ENCODE results near the gene MTG1.
"Not testable (repeated sequence)": the region's sequence is repeated elsewhere in the genome, so short reads cannot be mapped to it uniquely, and the experiment has no call there.

MTG1 gene

GRCh38 chr10:133461841-133462240, 67.9 kb downstream of the MTG1 start:
- H3K4me3 ChIP-seq (ENCODE audit: low read depth, low read length), result no peak overlapping the region

DNA sequence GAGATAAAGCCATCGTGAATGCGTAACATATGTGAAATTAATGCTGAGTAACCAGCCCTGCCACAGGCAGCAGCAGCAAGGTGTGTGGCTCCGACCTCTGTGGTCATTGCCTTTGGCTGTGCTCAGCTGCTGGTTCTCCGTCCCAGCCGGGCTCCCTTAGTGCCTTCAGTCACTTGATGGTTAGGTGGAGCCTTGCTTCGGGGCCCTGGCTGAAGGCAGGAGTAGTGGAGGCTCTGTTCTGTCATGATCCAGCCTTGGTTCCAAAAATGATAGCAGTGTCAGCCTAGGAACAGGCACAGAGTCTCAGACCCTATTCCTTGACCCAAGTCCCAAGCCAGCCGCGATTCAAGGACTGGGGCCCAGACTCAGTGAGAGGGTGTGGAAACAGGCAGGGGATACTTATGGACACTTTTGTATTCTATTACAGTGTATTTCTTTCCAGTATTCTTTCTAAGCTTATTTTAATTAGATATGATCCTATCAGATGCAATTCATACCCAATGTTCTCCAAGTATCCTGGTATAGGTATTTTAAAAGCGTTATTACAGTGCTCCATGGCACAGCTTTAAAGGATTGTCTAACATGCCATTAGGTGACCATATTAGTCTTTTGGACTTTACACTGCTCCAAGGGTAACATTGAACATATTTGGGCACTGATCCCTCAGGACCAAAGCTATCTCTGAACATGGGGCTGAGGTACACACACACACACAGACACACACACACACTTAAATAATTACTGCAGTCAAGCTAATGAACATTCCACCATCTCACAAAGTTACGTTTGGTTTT, 68.8 kb downstream of the MTG1 start:
- no peak overlapping the region for H3K4me3 ChIP-seq (ENCODE audit: low read depth, low read length)

- H3K4me3 ChIP-seq (ENCODE audit: low read depth, low read length), result no peak overlapping the region
Observed at GRCh38 chr10:133464582-133465031, 70.7 kb downstream of the MTG1 start.

DNA sequence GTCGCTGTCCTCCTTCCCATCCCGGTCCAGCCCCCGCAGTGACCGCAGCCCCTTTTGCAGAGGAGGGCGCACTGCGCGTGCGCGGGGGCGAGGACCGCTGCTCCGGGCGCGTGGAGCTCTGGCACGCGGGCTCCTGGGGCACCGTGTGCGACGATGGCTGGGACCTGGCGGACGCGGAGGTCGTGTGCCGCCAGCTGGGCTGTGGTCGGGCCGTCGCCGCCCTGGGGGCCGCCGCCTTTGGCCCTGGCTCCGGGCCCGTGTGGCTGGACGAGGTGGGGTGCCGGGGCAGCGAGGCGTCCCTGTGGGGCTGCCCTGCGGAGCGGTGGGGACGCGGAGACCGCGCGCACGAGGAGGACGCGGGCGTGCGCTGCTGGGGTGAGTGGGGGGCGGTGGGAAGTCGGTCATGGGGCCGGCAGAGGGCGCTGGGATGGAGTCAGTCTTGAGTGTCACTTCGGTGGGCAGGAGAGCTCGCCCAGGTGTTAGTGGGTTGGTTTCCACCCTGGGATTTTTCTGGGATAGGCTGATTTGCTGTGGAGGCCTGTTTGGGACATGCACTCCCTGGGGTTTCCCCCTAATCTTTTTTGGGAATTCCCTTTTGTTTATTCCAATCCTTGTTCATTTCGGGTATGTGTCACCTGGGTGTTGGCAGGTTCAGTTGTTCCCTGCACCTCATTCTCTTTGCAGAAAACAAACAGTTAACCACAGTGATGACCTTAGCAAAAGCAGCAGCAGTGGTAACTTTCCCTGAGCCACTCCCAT, 71.4 kb downstream of the MTG1 start:
- H3K4me3 ChIP-seq (ENCODE audit: low read depth, low read length), result no peak overlapping the region

DNA sequence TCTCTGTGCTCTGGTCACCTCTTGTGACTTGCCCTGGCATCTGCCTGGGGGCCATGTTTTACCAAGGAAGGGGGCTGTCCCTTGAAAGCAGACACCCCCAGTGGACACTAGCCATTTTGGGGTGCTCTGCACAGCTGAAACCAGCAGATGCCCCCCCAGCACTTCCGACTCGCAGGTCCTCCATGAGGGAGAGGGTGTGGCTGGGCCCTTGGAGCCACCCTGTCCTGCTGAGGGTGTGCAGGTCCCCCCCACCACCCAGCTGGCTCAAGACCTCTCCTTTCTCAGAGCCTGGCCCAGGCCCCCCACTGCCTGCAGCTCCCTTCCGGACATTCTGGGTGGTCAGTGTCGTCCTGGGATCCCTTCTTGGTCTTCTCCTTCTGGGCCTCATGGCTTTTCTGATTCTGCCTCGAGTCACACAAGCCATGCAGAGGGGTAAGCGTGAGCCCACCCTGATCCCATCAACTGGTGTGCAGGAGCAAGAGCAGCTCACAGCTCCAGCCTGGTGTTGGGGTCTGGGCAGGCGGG, 72.1 kb downstream of the MTG1 start:
- H3K4me3 ChIP-seq (ENCODE audit: low read depth, low read length), result no peak overlapping the region

GRCh38 chr10:133466683-133467275, 72.8 kb downstream of the MTG1 start:
- no peak overlapping the region for H3K4me3 ChIP-seq (ENCODE audit: low read depth, low read length)

DNA sequence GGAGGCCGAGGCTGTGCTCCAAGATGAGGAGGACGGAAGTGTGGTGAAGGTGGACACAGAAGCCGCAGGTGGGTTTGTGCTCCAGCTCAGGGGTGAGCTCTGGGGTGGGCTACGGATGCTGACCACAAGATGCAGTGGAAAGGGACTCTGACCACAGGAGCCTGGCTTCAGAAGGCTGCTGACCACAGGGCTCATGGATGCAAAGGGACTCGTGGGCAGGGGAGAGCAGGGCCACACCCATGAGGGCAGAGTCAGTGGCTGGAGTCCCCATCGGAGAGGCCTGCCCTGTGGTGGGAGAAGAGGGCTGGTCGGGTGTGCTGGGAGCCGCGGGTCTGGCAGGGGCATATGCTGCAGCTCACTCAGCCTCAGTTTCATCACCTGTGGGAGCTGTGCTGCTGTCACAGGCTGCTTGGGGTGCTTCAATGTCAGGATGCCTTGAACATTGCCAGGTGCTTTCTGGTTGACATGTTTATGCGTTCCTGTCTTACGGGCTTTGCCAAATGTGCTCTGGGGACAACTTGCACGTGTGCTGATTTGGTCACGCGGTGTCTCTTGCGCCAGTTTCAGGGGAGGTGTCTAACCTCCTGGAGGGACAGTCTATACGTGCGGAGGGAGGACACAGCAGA, 73.4 kb downstream of the MTG1 start:
- no peak overlapping the region for H3K4me3 ChIP-seq (ENCODE audit: low read depth, low read length)

GRCh38 chr10:133469205-133469604, 75.2 kb downstream of the MTG1 start:
- not testable (repeated sequence) for H3K4me3 ChIP-seq (ENCODE audit: low read depth, low read length)

DNA sequence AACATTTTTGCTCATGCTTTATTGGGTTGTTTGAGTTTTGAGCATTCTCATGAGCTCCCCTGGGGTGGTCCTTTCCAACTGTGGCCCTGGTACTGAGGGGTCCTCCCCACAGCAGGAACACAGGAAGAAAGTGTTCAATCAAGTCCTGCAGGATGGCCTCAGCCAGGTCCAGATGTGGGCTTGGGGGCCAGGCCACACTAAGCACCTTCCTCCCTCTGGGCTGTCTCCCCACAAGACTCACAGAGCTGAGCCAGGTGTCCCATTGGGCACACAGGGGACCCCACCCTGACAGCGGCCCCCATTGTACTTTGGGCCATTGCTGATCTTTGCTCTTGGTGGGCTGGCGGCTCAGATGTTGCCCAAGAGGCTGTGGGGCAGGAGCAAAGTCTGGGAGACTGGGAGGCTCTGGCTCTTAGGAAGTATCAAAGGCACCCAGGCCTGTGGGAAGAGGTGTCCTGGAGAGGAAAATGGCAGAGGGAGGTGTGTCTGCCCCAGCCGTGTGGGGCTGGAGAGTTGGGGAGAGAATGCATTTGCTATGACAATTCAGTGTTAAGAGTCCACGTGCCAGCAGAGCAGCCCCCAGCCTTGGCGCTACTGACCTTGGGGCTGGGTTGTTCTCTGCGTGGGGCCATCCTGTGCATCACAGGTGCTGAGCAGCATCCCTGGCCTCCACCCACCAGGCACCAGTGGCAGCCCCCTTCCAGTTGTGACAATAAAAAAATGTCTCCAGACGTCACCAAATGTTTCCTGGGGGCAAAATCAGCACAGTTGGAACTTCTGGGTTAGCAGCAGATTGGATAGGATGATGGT, 77.5 kb downstream of the MTG1 start:
- H3K4me3 ChIP-seq (ENCODE audit: low read depth, low read length), result no peak overlapping the region

Data from iPS-11a (cell line).